Measurements from ENCODE around the gene NOL4L.
A peak's percentile ranks its signal among the peaks of the same experiment; 100 is the strongest.

NOL4L gene

GRCh38 chr20:32626859-32627636, 41.9 kb upstream of the NOL4L start:
- H3K27ac ChIP-seq, result no peak overlapping the region; the same call in 1 of the 2 replicates
- no peak for TF ChIP-seq CTCF (conservative IDR thresholded peaks at IDR 0.05)

GRCh38 chr20:32626407-32626806, 41.3 kb upstream of the NOL4L start:
- H3K27ac ChIP-seq, result no peak overlapping the region
- no peak for TF ChIP-seq CTCF (conservative IDR thresholded peaks at IDR 0.05)

- TF ChIP-seq CTCF (conservative IDR thresholded peaks at IDR 0.05), result no peak
- no peak overlapping the region for H3K27ac ChIP-seq
Measured at GRCh38 chr20:32625996-32626395, 40.9 kb upstream of the NOL4L start.

GRCh38 chr20:32624687-32625345, 39.7 kb upstream of the NOL4L start:
- H3K27ac ChIP-seq, result no peak overlapping the region
- TF ChIP-seq CTCF (conservative IDR thresholded peaks at IDR 0.05), result no peak

- no peak for TF ChIP-seq CTCF (conservative IDR thresholded peaks at IDR 0.05)
Measured at GRCh38 chr20:32623667-32624157, 38.6 kb upstream of the NOL4L start.

GRCh38 chr20:32622585-32623468, 37.7 kb upstream of the NOL4L start:
- no peak for TF ChIP-seq CTCF (conservative IDR thresholded peaks at IDR 0.05)
- H3K27ac ChIP-seq, result peak overlapping the region; percentile 33; the same call in 1 of the 2 replicates

More at GRCh38 chr20:32623667-32624157, 38.6 kb upstream of the NOL4L start:
- H3K27ac ChIP-seq, result no peak overlapping the region
